Measurements from ENCODE around the gene PLEK.
"Not testable (repeated sequence)": the region's sequence is repeated elsewhere in the genome, so short reads cannot be mapped to it uniquely, and the experiment has no call there.

The PLEK gene

DNA sequence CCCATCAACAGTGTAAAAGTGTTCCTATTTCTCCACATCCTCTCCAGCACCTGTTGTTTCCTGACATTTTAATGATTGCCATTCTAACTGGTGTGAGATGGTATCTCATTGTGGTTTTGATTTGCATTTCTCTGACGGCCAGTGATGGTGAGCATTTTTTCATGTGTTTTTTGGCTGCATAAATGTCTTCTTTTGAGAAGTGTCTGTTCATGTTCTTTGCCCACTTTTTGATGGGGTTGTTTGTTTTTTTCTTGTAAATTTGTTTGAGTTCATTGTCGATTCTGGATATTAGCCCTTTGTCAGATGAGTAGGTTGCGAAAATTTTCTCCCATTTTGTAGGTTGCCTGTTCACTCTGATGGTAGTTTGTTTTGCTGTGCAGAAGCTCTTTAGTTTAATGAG, 81.3 kb downstream of the PLEK start:
- not testable (repeated sequence) for DNase-seq (ENCODE audit: low spot score)
